GM12878 (cell line): ENCODE results near the gene EBPL.

Experiments used
- BACH1 ChIP-seq: fragments of 450-650 bp; IDR thresholded peaks from 2 replicates; pipeline ENCODE4 v1.6.1; 2017; ENCODE audit warnings: mild to moderate bottlenecking, borderline replicate concordance
- CEBPZ ChIP-seq: fragments of 150-350 bp; IDR thresholded peaks from 2 replicates; pipeline ENCODE4 v1.6.1; 2016; ENCODE audit warnings: low read depth, low read length
- CHD2 ChIP-seq: IDR thresholded peaks from 2 replicates; pipeline ENCODE4 v1.6.1; 2011; ENCODE audit warnings: low read depth, low read length, improper control_type of control experiment, borderline replicate concordance
- CTCF ChIP-seq, 3 experiments: IDR thresholded peaks in 2 of 3; conservative IDR thresholded peaks in 1 of 3; 2 replicates each; pipeline ENCODE4 v1.5.1; 2011; ENCODE audit warnings: low read depth in 3 of 3, low read length in 3 of 3, mild to moderate bottlenecking in 3 of 3, control low read depth in 2 of 3, moderate library complexity in 2 of 3, inconsistent platforms in 1 of 3, mixed read lengths in 1 of 3; ENCODE audit not compliant: control insufficient read depth in 2 of 3, insufficient read depth in 1 of 3; ENCODE audit errors: extremely low read depth in 1 of 3
- ELK1 ChIP-seq: IDR thresholded peaks from 2 replicates; pipeline ENCODE4 v1.6.1; 2012; ENCODE audit warnings: low read depth, low read length, improper control_type of control experiment
- HCFC1 ChIP-seq: fragments of 150-350 bp; IDR thresholded peaks from 2 replicates; pipeline ENCODE4 v1.6.1; 2014; ENCODE audit warnings: low read length
- JUND ChIP-seq: IDR thresholded peaks from 2 replicates; pipeline ENCODE4 v1.6.1; 2012; ENCODE audit warnings: low read depth, mild to moderate bottlenecking, low read length, improper control_type of control experiment, moderate library complexity
- NRF1 ChIP-seq: conservative IDR thresholded peaks from 2 replicates; pipeline ENCODE4 v1.6.1; 2011; ENCODE audit warnings: mild to moderate bottlenecking, low read depth, low read length, improper control_type of control experiment
- RAD51 ChIP-seq: fragments of 450-650 bp; IDR thresholded peaks from 2 replicates; pipeline ENCODE4 v1.6.1; 2016; ENCODE audit warnings: moderate library complexity, mild to moderate bottlenecking, inconsistent platforms
- SIN3A ChIP-seq: IDR thresholded peaks from 2 replicates; pipeline ENCODE4 v1.6.1; 2012; ENCODE audit warnings: low read depth, low read length, improper control_type of control experiment
- ZNF274 ChIP-seq: IDR thresholded peaks from one replicate; pipeline ENCODE4 v1.8.0; 2011; ENCODE audit not compliant: insufficient read length, insufficient read depth

GRCh38 chr13:49694446-49694845 is 3.2 kb upstream of the EBPL start:
- TF ChIP-seq CTCF (IDR thresholded peaks at IDR 0.05 in 2 of 3, conservative IDR thresholded peaks at IDR 0.05 in 1 of 3; ENCODE audit: control insufficient read depth in 2 of 3, extremely low read depth in 1 of 3, insufficient read depth in 1 of 3, low read depth in 3 of 3, low read length in 3 of 3) = no peak
- no peak for TF ChIP-seq RAD51
- no peak for TF ChIP-seq CHD2
- TF ChIP-seq NRF1 = no peak
- TF ChIP-seq ELK1 = no peak
- TF ChIP-seq CEBPZ = no peak
- no peak for TF ChIP-seq HCFC1
- no peak for TF ChIP-seq BACH1
- TF ChIP-seq SIN3A = no peak
- TF ChIP-seq ZNF274 = no peak
- TF ChIP-seq JUND = no peak
